ENCODE data around the gene ANKS1B.
"Not testable (repeated sequence)": the region's sequence is repeated elsewhere in the genome, so short reads cannot be mapped to it uniquely, and the experiment has no call there.

The ANKS1B gene

DNA sequence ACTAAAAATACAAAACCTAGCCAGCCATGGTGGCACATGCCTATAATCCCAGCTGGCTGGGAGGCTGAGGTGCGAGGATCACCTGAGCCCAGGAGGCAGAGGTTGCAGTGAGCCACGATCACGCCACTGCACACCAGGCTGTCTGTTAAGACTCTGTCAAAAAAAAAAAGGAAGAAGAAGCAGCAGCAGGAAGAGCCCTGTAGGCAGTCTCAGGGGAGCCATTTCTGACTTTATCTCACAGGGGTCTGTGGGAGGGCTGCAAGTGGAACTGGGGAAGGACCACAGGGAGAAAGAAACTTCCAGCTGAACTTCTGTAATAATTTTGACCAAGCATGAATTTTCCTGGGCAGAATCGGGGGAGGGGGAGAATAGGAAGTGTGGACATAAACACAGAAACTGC, 304.5 kb downstream of the ANKS1B start:
- DNase-seq, result no peak

DNA sequence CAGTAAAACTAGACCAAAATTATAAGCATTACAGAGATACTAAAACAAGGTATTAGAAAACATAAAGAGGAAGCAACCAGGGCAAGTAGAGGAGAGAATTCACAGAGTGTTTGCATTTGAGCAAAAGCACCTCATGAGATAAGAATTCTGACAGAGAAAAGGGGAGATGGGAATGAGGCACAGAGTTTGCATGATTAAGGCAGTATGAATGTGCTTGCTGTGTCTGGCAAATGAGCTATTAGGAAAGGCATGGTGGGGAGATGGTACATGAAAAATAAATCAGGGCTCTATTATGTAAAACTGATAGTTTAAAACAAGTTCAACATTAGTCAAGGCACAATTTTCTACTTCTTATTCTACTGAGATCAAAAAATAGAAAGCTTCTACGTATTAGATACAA, 314.1 kb downstream of the ANKS1B start:
- DNase-seq, result no peak

DNA sequence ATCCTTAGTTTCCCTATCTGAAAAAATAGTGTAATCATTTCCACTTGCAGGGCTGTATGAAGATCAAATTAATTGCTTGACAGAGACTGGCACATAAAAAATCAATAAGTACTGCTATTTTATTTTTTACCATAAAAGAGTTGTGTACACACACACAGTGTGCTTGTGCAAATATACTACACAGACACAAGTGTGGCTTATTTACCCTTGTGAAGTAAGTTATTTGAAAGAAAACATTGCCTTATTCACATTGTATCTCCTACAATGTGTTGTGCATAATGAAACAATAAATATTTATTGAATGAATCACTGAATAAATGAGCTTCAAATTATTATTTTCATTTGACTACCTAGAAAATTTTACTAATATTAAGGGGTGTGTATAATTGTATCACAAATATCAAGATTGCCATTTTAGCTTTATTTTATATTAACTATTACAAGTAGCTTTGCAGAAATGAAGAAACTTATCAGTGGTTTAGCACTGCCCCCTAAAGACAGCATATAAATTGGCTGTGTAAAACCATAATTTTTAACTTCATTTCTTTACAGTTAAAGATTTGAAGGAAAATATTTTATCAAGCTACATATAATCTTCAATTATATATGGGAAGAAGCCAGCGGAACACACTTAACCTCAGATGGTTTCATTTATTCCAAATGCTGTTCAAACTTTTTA, 325.9 kb downstream of the ANKS1B start:
- no peak for DNase-seq

DNA sequence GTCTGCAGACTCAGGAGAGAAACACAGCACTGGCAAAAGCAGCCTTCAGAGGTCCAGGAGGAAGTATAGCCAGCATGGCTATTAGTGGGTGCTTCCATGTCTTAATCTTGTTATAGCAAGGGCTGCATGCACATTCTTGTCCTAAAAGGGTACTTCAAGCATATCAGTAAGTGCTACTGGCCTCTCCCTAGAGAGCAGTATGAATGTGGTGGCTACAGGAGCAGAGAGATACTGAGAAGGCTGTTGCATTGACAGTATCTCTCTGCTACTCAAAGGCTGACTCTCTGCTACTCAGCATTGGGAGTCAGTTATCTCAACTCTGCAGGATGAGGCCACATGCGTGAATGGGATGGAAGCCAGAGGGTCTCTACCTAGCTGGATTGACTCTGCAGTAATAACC, 335.2 kb downstream of the ANKS1B start:
- DNase-seq, result no peak

DNA sequence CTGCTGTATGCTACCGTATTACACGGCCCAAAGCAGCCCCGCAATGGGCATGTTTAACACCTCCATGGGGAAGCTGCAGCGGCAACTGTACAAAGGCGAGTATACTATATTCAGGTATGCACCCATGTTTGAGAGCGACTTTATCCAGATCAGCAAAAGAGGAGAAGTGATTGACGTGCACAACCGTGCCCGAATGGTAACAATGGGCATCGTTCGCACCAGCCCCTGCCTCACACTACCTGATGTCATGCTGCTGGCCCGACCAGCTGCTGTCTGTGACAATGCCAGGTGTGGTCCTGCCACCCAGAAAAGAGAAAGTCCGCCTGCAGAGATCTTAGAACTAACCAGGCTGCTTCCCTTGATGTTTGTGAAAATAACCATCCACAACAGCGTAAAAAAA, 336.6 kb downstream of the ANKS1B start:
- no peak for DNase-seq

DNA sequence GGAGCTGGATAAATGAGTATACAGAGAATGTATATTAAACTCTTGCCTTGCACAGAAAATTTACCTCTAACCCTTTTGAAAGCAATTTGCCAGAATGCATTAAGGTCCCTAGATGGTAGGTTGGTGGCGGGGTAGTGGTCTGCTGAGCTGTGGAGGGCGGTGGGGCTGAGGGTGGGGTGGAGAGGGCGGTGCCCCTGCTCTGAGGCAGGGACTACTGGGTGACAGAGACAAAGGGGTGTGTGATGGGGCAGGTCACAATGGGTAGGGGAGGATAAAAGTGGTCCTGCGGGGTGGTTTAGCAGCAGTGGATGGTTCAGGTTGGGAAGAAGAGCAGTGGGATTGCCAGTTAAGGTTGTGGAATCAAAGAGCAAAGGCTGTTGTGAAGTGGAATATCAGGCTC, 337.3 kb downstream of the ANKS1B start, which contains the start of gene GARIN6:
GARIN6 (plus strand) TSS at position 301 of the 400 bp plus-strand sequence. CDS start 422 bp downstream, outside the sequence.
- no peak for DNase-seq

DNA sequence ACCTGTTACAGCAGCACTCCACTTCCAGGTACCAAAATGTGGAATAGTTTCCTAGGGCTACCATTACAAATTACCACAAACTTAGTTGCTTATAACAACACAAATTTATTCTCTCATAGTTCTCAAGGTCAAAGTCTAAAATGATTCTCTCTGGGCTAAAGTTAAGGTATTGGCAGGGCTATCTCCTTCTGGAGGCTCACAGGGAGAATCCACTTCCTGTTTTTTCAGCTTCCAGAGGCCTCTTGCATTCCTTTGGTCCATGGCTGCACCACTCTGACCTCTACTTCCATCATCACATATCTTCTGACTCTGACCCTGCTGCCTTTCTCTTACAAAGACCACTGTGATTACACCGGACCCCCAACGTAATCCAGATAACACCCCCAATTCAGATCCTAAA, 340.1 kb downstream of the ANKS1B start:
- no peak for DNase-seq

DNA sequence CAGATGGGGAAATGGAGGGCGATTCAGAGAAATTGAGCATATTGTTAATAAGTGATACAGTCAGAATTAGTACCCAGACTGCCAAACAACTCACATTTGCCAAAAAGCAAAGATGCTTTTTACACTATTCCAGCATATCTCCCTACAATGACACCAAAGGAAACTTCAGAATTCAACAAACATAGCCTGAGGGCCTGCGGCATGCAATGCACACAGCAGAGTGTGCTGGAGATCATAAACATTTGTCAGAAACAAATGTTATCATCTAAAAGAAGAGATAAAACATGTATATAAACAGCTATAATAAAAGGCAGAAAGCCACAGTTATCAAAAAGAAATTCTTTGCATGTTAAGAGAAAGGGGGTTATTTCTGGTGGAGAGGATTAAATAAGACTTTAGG, 357.3 kb downstream of the ANKS1B start:
- DNase-seq, result no peak

DNA sequence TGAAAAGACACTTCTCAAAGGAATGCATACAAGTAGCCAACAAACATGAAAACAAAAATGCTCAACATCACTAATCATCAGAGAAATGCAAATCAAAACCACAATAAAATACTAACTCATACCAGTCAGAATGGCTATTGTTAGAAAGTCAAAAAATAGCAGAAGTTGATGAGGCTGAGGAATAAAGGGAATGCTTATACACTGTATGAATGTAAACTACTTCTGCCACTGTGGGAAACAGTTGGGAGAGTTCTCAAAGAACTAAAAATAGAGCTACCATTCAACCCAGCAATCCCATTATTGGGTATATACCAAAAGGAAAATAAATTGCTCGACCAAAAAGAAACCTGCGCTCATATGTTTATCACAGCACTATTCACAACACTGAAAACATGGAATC, 360.1 kb downstream of the ANKS1B start:
- DNase-seq, result not testable (repeated sequence)

DNA sequence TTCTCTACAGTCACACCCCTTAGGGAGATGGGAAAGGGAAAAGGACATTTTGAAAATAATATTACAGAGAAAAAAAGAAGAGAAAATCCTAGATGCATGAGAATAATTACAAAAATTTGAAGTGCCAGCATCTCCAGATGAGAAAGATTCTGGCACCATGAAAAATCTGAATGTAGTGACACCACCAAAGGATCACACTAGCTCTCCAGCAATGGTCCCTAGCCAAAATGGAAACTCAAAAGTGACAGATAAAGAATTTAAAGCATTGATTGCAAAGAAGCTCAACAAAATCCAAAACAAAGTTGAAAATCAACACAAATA, 364.6 kb downstream of the ANKS1B start:
- no peak for DNase-seq

DNA sequence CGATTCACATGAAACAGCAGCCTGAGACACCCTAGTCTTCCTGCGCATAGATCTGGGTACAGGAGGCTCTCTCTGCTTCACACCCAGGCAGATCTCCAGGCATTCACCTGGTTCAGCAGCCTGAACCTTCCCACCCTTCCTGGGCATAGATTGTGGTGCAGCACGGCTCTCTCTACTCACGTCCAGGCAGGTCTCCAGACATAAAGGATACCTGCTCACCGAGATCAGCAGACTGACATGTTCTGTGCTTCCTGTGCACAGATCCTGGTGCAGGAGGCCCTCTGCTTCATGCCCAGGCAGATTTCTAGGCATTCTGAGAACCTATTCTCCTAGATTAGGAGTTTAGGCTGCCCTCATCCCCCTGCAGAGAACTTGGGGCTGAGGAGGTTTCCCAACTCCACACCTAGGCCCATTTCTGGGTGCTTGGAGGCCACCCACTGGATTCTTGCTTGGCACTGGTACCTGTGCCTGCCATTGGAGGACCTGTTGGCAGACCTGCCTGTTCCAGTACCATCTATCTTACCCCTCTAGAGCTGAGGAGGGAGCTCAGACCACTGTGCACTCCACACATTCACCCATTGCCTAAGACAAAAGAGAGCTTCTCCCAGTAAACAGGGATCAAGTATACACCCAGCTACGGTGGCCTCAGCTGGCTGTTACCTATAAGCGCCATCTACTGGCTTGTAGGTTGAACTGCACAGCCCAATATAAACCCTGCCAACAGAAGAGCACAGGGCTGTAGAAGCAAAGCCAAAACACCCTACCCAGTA, 365.2 kb downstream of the ANKS1B start:
- DNase-seq, result no peak

DNA sequence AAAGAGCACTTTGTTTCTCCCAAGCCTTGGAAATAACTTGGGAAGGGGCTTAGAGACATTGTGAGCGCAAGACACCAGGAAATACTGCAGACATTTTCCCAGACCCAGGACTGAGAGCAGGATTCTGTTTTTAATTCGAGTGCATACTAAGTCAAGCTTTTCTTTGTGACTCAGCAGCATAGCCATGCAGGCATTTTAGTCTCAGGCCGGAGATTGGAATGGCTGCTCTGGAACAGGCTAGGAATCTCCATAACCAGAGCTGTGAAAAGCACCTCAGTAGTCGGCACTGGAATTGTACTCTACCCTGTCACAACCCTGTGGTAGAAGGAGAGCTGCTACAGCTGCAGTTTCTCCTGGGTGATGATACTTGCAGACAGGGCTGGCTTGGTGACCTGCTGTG, 366.1 kb downstream of the ANKS1B start:
- no peak for DNase-seq

DNA sequence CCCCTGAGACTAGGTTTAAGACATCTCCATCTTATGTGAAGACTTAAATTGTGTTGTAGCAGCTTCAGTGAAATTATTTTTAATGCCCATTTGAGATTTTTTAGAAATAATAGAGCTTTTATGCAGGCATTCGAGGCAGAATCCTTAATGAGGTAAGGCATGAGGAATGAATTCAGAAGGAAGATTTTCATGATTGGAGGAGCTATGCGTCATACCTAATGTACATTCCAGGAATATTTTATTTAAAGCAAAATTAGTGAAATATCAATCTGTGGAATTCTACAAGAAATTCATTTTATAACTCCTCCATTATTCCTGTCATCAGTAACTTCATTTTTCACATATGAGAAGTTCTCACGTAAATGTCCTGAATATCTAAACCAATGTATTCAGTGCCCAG, 373.1 kb downstream of the ANKS1B start:
- DNase-seq, result no peak

DNA sequence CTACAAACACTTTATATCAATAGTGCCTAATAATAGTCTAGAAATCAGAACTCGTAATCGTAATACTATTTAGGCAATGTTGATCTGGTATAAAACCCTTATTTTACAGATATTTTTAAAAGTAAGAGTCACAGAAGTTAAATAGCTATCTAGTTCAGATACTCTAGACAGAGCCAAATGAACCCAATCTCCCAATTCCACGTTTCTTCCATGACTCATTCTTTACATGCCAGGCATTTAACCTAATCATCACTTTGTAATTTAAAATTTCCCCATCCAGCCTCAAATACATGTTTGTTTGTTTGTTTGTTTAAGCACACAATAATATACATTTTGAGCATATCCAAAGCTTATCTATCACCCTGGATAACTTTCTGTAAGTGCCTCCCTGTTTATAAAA, 373.6 kb downstream of the ANKS1B start:
- no peak for DNase-seq

DNA sequence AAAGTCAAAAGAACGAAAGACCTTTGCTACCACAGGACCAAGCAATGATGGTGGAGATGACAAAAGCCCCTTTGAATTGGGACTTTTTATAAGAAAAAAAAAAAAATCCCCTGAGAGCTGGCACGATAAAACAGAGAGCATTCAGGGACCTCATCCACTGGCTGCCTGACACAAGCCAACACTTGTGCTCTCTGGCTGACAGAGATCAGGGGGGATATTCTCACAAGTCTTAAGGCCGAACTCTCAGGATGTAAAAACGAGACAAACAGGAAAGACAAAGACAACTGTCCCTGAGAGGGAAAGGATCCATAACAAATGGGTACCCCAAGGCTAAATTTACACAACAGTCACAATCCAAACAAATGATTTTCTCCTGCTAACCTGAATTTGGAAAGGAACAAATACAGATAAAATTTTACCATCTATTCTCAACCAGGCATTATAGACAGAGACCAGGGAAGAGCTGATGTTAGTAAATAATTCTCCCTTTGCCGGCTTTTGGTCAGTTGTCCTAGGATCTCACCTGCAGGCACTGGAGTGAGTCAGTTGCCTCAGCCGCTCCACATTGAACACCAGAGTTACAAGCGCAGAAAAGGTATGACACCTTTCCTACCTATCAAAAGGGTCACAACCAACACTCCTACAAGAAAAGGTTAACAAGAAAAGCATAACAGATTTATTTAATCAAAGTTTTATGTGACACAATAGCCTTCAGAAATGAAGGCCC, 375.1 kb downstream of the ANKS1B start:
- DNase-seq, result no peak

DNA sequence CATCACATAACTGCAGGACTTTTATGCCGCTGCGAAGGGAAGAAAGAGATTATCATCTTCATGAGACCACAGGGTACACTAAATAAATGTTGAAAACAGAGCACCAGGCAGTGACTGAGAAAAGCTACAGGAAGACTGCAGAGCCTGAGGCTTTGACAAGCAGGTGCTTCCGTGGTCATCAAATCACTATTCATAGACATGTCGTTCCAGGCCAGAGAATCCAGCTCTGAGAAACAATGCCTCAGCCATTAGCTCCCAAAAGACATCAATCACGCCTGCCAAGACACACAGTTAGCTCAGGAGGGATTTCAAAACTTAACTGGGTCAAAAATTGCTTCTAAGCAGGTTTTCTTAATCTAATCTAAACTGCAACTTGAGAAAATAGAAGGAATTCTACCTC, 384.3 kb downstream of the ANKS1B start:
- DNase-seq, result no peak

DNA sequence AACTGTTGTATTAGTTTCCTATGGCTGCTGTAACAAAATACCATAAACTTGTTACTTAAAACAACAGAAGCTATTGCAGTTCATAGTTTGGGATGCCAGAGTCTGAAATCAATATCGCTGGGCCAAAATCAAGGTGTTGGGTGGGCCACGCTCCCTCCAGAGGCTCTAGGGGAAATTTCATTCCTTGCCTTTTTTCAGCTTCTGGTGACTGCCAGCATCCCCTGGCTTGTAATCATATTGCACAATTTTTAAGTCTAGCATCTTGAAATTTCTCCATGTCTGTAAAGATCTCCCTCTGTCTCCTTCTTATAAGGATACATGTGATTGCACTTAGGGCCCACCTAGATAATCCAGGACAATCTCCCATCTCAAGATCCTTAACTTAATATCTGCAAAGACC, 386.0 kb downstream of the ANKS1B start:
- DNase-seq, result no peak

DNA sequence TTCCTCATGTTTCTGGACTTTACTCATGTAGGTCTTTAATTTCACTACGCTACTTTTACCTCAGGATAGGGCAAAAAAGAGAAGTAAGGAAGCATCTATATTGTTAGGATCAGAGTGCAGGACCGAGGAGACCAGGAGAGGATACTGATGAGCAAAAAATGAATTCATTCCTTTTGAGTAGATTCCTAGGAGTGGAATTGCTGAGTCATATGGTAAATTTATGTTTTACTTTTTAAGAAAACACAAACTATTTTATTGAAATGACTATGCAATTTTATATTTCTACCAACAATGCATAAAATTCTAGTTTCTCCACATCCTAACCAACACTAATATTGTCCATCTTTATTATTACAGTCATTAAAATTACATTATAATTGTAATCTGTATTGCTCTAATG, 388.0 kb downstream of the ANKS1B start:
- DNase-seq, result no peak

DNA sequence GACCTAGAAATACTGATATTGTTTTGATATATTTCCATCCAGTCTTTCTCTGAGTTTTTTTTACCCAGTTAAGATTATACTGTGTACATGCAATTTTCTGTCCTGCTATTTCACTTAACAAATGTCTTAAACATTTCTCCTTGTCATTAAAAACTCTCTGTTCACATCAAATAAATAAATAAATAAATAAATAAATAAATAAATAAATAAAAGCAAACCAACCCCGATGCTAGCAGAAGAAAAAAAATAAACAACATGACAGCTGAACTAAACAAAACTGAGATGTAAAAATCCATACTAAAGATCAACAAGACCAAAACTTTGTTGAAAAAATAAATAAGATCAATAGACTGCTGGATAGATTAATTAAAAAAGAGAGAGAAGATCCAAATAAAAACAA, 407.6 kb downstream of the ANKS1B start:
- not testable (repeated sequence) for DNase-seq

DNA sequence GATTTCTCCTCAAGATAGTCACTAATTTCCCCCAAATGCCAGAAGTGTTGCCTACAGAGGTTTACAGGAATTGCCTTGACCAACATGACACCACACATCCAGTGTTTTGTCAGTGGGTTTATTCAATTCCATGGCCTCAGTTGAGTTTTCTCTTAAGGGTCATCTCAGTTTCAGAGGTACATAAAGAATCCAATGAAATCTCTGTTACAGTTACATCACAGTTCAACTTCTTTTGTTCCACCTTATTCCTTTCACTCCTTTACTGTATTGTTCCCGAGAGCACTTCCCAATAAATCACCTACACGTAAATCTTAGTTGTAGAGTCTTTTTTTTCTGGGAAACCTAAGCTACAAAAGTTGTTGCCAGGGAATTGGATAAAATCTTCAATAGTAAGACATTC, 410.8 kb downstream of the ANKS1B start:
- DNase-seq, result no peak

DNA sequence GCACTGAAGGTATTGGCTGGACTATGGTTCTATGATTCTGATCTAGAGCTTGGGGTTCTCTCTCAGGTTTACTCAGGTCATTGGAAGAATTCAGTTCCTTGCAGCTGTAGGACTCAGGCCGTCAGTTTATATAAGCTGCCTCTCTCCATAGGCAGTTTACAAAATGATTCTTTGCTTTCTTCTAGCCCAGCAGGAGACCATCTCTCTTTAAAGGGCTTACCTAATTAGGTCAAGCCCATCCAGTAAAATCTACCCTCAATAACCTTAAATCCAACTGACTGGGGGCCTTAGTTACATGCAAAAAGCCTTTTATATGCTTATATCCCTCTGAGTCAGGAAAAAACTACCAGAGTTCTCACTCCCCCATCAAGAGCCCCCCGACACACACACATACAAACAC, 417.7 kb downstream of the ANKS1B start:
- DNase-seq, result no peak

DNA sequence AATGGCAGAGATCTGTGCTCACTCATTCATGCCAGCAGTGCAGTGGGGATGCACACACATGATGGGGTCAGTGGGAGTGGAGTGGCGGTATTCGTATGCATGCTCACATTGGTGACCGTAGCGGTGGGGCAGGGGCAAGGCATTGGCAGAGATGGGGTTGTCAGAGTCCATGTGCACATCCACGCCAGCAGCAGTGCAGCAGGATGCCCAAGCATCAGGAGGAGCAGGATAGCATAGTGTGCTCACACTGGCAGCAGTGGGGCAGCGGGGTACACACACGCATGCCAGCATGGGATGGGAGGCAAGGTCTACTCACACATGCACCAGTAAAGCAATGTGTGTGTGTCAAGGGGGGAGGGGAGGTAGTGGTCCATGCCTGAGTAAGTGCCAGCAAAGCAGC, 426.6 kb downstream of the ANKS1B start:
- no peak for DNase-seq

DNA sequence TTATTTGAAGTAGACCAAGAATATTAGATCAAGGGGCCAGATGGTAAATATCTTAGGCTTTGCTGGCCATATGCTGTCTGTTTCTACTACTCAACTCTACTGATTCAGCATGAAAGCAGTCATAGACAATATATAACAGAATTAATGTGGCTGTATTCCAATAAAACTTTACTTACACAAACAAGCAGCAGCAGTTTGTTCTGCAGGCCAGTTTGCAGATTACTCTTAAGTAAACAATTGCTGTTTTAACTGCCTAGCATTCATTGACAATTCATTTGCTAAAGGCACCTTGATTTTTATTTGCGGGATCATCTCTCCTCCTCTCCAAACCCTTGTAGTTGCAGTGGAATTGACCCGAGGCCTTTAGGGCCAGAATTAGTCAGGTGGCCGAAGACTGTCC, 431.3 kb downstream of the ANKS1B start:
- DNase-seq, result no peak

DNA sequence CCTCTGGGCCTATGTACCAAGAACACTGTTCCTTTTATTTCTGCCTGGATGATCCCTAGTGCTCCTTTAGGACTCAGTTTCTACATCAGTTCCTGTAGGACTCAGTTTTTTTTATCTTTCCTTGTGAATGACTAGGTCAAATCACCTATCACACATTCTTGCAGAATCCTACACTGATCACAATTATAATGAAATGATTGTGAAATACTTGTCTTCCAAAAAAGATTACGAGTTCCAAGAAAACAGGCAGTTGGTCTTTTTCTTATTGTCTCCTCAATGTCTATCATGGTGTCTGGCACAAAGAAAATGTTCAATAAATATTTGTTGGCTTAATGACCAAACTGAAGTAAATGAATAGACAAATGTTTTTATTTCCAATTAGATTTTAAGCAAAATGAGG, 432.7 kb downstream of the ANKS1B start:
- DNase-seq, result no peak
